ENCODE data around the gene PAMR1.

PAMR1 gene

DNA sequence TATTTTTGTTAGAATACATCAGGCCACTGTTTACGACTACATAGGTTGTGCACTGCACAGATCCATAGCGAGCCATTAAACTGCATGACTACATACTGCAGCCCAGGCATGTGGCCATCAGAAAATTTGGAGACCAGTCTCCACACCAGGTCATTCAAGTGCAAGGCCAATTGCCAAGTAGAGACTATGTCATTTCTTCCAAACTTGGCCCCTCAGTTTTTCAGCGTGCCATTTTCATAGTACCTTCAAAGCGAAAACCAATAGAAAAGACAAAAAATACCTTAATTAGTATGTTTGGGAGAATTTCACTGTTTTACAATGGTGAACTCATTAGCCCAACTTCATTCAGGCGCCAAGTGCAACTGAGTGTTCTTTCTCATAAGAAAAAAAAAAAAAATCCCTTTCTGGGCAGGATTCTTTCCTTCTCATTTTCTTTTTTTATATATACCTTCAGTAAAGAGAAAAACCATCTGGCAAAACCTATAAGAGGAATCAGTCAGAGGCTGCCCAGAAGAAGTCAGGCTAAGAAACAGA lies 30.4 kb downstream of the PAMR1 start:
- DNase-seq (ENCODE audit: low spot score): no peak

DNA sequence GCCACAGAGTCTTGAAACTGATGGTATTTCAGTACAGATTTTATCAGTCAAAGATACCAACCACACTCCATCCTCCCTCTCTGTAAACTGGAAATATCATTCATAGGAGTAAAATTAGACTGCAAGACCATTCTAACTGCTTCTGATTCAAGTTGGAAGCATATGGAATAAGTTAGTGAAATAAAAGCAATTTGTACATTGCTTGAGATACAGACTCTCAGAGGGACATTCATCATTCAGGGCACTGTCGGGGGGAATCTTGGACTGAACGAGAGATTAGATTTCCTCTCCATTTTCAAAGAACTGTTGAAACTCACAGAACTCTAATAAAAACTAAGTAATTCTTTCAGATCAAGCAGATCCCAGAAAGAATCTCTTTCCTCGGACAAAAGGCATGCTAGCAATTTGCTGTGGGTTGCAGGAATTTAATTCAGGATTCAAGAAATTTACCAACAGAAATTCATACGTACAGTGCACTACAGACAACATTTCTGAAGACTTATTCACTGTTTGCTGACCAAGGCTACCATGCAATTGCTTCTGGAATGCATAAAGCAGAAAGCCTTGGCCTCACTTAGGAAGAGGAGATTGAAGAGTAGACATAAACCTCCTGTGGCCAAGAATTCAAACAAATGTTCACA lies 34.1 kb downstream of the PAMR1 start:
- DNase-seq (ENCODE audit: low spot score): peak; percentile 65

GRCh38 chr11:35488117-35488516 lies 37.3 kb downstream of the PAMR1 start:
- DNase-seq (ENCODE audit: low spot score): no peak

GRCh38 chr11:35487532-35488078 lies 37.8 kb downstream of the PAMR1 start:
- peak; percentile 19 for DNase-seq (ENCODE audit: low spot score)

GRCh38 chr11:35486934-35487333 lies 38.5 kb downstream of the PAMR1 start:
- no peak for DNase-seq (ENCODE audit: low spot score)

GRCh38 chr11:35486446-35486845 lies 39.0 kb downstream of the PAMR1 start:
- DNase-seq (ENCODE audit: low spot score): no peak

GRCh38 chr11:35485656-35486322 lies 39.6 kb downstream of the PAMR1 start:
- peak; percentile 55 for DNase-seq (ENCODE audit: low spot score)

- no peak for DNase-seq (ENCODE audit: low spot score)
These were observed 41.0 kb downstream of the PAMR1 start for GRCh38 chr11:35484435-35484834.

DNA sequence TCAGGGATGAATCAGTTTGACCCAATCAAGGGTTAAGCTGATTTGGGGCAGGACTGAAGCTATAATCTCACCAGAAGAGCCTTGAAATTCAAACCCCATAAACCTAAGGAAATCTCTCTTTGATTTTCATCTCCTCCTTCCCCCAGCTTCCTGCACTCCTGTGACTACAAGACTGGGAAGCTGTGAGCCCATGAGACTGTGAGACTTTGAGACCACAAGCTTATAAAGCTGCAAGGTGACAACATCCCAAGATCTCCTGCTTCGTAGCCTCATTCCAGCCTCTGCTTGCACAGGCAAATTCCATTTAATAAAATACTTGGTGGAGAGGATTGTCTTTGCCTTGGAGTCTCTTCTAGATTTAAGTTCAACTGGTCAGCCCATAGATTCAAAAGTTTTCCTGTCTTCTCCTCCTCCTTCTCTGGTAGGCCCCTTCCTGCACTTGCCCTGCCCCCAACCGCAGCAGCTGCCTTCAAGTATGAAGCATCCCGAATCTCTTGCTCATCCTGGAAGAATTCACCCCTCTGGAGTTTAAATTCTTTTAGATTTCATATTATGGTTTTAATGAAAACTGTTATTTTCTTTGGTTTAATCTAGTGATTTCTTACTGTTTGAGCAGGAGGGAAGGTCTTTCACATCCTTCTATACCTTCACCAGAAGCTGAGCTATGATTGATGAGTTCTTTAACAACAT lies 42.1 kb downstream of the PAMR1 start:
- DNase-seq (ENCODE audit: low spot score): peak; percentile 52

DNA sequence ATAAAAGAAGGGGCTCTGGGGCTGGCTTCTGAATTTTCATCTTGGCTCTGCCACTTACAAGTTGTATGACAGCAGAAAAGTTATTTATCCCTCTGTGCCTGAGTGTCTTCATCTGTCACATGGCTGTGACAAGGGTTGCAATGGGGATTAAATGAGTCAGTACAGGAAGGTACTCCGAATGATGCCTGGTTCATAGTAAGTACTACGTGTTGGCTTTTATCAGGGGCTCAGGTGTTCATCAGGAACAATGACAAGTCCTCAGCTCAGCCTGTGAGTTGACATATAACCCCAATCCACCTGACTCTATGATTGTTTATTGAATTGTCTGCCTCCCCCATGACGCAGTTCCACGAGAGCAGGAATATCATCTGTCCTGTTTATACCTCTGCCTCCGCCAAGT lies 45.7 kb downstream of the PAMR1 start:
- DNase-seq (ENCODE audit: low spot score): no peak

DNA sequence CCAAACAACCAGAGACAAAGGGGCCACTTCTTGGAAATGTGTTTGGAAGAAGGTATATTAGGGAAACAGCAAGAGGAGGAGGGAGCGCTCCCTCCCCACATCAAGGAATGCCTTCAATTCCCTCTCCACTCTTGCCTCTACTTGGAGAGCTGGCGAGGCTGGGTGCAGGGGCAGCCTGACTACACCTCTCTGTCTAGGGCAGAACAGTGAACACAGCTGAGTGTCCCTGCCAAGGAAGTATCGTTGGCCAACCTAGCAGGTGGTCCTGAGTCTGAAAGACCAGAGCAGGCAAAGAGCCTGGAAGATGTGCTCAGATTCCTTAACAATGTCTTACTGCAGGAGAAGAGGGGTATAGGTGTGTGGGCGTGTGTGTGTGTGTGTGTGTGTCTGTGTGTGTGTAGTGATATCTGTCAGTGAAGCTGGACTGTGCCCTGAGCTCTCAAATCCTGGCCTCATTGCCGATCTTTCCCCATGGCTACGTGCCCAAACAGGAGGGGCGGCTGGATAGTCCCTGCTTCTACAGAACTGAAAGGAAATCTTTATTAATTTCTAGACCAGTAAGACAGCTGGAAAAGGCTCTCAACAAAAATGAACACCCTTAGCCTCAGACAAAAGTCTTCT lies 46.8 kb downstream of the PAMR1 start:
- no peak for DNase-seq (ENCODE audit: low spot score)

DNA sequence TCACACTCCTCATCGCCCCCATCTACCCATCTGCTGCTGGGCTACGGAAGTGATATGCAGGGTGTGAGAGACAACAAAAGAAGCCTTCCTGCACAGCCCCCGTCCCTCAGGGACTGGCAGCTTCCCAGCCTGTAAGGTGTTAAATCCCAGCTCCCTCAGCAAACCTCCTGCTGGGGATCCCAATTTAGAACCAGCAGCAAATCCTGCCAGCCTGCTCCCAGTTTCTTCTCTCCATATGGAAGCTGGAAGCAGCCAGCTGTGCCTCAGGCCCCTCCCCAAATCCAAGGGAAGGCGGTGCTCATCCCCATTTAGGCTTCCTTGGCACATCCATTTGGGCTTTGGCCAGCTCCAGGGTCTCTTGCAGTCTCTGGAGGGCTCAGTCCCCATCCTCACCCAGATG lies 47.5 kb downstream of the PAMR1 start:
- DNase-seq (ENCODE audit: low spot score): no peak

DNA sequence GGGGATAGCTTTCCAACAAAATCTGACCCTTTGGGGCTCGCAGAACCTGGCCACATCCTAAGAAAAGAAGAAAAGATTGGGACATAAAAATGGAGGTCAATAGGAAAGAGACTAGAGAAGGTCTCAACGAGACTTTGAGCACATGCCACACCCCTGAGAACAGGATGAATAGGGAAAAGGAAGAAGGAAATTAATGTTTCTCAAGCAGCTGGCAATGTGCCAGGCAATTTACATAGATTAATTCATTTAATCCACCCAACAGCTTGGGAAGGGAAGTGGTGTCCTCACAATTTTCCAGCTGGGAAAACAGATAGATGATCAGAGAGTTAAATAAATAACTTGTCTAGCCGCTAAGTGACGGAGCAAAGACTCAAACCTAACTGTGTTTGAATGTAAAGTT lies 50.7 kb downstream of the PAMR1 start:
- no peak for DNase-seq (ENCODE audit: low spot score)

GRCh38 chr11:35473795-35474374 lies 51.5 kb downstream of the PAMR1 start:
- DNase-seq (ENCODE audit: low spot score): no peak

DNA sequence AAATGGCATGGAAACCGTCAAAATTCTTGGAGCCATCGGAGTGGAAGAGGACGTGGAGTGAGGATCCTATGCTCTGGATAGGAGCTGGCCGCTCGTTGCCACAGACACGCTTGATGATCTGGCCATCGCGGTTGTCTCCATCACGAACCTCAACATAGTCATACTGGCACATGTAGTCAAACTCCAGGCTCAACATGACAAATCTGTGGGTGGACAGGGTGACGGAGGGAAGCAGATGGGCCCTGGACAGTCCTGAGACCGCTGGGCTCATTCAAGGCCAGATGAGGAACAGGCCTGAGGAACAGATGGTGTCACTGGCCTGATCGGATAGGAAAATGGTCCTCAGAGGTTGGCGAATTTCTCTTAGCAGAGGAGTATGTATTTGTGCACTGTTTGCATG lies 54.8 kb downstream of the PAMR1 start:
- DNase-seq (ENCODE audit: low spot score): no peak

GRCh38 chr11:35466058-35466457 lies 59.4 kb downstream of the PAMR1 start:
- no peak for DNase-seq (ENCODE audit: low spot score)

GRCh38 chr11:35464308-35464707 lies 61.1 kb downstream of the PAMR1 start:
- no peak for DNase-seq (ENCODE audit: low spot score)

DNA sequence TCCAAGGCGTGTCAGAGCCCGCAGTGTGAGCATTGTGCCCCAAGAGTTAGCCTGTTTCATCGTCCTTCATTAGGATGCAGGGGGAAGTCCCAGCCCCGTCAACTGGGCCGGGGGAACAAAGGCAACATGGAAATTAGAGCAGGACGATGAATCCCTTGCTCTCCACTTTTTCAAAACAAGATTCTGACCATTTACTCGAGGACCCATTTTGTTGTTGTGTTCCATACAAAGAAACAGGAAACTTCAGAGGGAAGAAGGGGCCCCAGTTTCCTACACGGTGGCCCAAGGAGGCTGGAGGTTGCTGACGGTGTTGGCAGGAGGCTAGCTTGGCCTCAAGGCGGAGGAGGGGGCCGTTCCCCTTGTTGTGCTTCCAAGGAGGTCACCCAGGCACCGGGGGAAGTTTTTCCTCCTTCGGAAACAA lies 62.1 kb downstream of the PAMR1 start:
- no peak for DNase-seq (ENCODE audit: low spot score)

GRCh38 chr11:35461917-35462538 lies 63.4 kb downstream of the PAMR1 start:
- no peak for DNase-seq (ENCODE audit: low spot score)

DNA sequence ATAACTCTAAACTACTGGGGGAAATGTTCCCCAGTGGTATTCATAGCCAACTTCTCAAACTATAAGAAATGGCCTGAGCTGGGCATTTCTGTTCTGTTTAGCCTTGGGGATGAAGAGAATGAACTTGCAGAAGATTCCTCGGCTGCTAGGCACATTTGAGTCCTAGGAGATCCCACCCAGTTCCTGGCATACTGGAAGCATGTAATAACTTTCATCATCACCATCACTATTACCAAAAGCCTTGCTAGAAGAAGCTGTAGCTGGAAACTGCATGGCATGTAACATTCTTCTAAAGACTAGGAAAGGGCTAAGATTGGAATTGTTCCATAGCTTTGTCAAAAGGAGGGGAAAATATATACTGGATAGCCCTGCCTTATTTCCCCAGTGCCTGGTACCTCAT lies 65.9 kb downstream of the PAMR1 start:
- no peak for DNase-seq (ENCODE audit: low spot score)

DNA sequence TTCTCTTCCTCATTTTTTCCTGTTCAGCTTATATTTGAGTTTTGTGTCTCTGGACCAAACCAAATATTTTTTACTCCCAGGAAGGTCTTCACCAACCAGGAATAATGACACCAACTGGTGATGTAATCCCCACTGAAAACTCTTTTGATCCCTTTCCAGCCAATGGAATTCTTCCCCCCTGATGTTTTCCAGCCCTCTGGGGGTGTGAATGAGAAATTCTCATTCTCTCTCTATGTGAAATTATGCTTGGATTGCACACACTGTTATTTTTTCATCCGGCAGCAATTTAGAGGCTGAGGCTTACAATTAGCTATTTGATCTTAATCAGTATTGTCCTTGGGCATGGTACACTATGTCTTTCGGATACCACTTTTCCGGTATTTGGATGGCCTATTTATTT lies 66.6 kb downstream of the PAMR1 start:
- DNase-seq (ENCODE audit: low spot score): no peak

GRCh38 chr11:35454362-35454761 lies 71.1 kb downstream of the PAMR1 start:
- no peak for DNase-seq (ENCODE audit: low spot score)

Measured in hepatic stellate cell (primary cell).